ENCODE data around the gene VSTM1.
"Not testable (repeated sequence)": the region's sequence is repeated elsewhere in the genome, so short reads cannot be mapped to it uniquely, and the experiment has no call there.

The VSTM1 gene

GRCh38 chr19:54063350-54064116, at the start of gene VSTM1:
Gene VSTM1, minus strand, starts transcription at chr19:54063897. Its CDS starts 120 bp downstream, at chr19:54063777.
- DNase-seq = no peak

- no peak for DNase-seq
Observed at GRCh38 chr19:54109651-54110050, 46.0 kb upstream of the VSTM1 start.

- DNase-seq = no peak
Observed at GRCh38 chr19:54108496-54108895, 44.8 kb upstream of the VSTM1 start.

DNA sequence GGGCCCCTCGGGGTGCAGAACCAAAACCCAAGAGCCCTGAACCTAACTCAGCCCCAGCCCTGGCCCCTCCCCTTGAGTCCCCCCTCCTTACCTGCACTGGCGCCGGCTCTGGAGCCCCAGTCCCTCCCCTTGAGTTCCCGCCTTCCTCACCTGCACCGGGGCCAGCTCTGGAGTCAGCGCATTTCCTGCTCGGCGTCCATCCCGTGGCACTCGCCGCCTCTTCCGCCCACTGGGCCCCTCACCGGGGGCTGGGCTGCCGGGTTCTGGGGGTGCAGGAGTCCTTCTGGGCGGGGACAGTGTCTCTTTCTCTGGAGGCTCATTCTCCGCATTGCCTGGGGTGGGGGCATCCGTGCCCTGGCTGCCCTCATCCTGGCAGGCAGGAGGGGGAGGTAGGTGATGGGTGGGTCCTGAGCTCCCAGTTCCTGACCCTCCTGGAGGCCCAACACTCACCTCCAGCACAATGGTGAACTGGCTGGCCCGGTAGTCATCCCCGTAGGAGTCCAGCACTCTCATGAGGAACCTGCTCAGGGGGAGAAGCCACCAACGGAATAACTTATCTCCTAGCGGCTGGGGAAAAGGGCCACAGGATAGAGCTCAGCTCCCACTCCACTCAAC, 44.3 kb upstream of the VSTM1 start:
- DNase-seq = no peak

DNA sequence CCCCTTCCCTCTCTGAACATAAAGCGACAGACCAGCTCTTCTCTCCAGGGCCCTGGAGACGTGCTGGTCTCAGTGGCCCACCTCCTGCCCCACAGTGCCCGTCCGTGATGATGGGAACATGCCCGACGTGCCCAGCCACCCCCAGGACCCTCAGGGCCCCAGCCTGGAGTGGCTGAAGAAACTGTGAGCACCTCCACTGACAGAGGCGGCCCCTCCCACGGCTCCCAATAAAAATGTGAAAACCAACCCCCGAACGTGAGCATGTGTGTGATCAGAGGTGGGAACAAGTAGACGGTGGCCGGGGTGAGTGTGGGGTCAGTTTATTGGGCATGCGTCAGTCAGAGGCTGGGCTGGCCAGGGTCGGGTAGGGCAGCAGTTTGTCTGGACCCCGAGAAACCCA, 43.0 kb upstream of the VSTM1 start:
- DNase-seq = no peak

DNA sequence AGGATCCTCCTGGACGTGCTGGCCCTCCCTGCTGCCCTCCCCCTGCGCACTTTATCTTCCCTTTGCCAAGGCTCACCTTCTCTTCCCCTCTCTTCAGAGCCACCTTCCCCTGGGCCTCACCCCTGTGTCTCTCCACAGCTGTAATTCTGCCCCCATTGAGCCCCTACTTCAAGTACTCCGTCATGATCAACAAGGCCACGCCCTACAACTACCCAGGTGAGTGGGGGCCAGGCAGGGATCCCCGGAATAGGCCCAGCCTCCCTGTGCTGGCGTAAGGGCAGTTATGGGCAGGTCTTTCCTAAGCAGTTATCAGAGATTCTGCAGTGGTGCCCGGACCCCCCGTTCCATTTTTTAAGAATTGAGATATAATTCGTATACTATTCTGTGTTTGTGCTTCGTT, 42.1 kb upstream of the VSTM1 start:
- DNase-seq = no peak

GRCh38 chr19:54104998-54105715, 41.5 kb upstream of the VSTM1 start:
- DNase-seq = no peak

- DNase-seq = peak; percentile 99
Observed at GRCh38 chr19:54102421-54103169, 38.9 kb upstream of the VSTM1 start, which contains the start of gene NDUFA3. Gene NDUFA3, plus strand, starts transcription at chr19:54102855. Its CDS starts 24 bp downstream, at chr19:54102879.

DNA sequence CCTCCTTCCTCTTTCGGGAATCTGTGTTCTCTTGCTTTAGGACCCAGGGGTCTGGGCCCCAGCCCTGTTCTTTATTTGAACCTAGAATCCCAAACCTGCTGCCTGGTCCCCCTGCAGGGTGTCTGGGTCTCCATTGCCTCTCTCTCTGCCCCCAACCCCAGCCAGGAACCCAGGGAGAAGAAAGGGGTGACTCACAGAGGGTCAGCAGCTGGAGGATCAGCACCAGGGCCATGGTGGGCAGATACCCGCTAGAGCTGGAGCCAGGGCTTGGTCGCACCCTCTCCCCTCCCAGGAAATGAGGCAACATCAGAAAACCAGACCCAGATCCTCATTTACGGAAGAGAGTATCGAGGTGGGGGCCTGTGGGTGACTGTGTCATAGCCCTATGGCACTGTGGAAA, 36.9 kb upstream of the VSTM1 start, which contains the start of gene OSCAR:
OSCAR (minus strand) TSS at position 243 of the 400 bp plus-strand sequence; CDS start at position 232, 11 bp downstream.
- DNase-seq = no peak

DNA sequence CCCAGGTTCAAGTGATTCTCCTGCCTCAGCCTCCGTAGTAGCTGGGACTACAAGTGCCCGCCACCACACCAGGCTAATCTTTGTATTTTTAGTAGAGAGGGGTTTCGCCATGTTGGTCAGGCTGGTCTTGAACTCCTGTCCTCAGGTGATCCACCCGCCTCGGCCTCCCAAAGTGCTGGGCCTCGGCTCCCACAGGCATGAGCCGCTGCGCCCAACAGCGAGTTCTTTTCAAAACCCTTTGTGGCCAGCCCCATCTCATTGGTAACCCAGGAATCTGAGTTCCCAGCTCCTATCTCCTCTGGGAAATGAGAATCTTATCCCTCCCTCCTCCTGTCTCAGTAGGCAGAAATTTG, 36.2 kb upstream of the VSTM1 start:
- not testable (repeated sequence) for DNase-seq

DNA sequence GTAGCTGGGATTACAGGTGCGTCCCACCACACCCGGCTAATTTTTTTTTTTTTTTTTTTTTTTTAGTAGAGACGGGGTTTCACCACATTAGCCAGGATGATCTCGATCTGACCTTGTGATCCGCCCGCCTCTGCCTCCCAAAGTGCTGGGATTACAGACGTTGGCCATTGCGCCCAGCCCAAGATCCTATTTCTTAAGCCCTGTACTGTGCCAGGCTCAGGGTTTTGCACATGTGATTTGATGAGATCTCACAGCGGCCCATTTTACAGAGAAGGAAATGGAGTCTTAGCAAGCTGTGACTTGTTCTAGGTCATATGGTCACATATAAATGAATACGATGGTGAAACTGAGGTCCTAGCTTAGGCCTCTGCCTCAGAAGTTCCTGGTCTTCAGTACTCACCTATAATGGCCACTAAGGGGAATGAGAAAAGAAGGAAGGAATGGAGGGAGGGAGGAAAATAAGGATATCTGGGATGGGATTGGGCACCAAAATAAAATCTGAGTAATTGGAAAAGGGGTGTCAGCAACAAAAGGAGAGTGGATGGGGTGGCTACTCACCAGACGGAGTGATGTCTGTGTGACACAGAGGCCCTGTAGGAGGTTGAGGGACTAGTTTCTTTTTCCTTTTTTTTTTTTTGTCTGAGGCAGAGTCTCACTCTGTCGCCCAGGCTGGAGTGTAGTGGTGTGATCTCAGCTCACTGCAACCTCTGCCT, 35.6 kb upstream of the VSTM1 start:
- DNase-seq = no peak

DNA sequence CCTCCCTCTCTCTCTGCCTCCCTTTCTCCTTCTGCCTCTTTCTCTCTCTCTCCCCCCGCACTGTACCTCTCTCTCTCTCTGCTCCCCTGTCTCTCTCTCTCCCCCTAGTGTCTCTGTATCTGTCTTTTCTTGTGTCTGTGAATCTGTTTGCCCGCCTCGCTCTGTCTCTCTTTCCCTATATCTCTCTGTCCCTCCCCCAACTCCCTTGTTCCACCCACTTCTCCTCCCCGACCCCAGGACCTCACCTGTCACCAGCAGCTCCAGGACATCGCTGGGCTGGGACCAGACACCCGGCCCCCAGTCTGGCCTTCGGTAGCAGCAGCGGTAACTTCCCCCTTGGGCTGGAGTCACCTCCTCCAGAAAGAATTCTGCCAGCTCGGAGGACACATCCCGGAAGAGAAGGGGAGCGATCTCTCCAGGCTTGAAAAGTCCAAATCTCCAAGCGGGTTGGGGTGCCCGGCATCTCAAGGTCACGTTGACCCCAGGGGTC, 33.0 kb upstream of the VSTM1 start:
- peak; percentile 67 for DNase-seq

DNA sequence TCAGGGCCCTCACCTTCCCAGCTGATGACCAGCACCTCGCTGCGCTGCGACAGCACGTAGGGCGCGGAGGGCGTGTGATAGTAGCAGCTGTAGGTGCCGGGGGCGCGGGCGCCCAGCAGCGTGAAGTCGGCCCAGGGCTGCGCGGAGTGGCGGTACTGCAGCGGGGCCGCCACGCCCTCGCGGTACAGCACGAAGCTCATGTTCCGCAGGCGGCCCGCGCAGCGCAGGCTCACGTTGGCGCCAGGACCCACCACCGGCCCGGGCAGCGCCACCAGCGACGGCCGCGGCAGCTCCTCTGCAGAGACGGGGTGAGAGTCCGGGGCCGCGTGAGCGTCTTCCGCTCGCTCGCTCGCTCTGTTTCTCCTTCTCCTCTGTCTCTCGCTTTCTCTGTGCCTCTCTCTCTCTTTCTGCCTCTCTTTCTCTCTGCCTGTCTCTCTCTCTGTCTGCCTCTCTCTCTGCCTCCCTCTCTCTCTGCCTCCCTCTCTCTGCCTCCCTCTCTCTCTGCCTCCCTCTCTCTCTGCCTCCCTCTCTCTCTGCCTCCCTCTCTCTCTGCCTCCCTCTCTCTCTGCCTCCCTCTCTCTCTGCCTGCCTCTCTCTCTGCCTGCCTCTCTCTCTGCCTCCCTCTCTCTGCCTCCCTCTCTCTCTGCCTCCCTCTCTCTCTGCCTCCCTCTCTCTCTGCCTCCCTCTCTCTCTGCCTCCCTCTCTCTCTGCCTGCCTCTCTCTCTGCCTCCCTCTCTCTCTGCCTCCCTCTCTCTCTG, 32.3 kb upstream of the VSTM1 start:
- peak; percentile 51 for DNase-seq

DNA sequence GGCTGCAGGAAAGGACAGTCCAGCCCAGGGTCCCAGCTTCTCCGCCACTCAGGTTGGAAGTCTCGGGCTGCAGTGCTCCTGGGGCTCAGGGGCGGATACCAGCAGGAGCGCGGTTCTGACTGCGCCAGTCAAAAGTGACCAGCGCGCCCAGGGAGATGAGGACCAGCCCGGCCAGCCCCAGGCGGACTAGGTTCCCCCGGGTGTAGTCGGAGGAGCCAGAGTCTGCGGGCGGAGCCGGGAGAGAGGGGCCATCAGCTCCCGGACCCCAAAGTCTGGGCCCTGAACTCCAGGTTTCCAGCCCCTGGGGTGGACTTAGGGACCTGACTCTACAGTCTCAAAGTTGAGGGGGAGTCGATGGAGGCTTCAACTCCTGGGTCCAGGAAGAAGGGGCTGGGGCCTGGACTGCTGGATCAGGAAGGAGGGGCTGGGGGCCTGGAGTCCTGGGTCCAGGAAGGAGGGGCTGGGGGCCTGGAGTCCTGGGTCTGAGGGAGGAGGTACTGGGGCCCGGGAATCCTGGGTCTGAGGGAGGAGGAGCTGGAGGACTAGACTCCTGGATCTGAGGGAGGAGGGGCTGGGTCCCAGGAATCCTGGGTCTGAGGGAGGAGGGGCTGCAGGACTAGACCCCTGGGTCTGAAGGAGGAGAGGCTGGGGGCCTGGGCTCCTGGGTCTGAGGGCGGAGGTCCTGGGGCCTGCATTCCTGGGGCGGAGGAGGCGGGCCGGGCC, 31.6 kb upstream of the VSTM1 start:
- no peak for DNase-seq

GRCh38 chr19:54094426-54095000, 30.8 kb upstream of the VSTM1 start:
- no peak for DNase-seq

- no peak for DNase-seq
Observed at GRCh38 chr19:54084410-54084809, 20.7 kb upstream of the VSTM1 start.

- DNase-seq = no peak
Observed at GRCh38 chr19:54081032-54081431, 17.3 kb upstream of the VSTM1 start, which contains the start of gene TARM1. Gene TARM1, minus strand, starts transcription at chr19:54081365. Its CDS starts 25 bp downstream, at chr19:54081340.

- peak; percentile 47 for DNase-seq
Observed at GRCh38 chr19:54077334-54077733, 13.6 kb upstream of the VSTM1 start.

- no peak for DNase-seq
Observed at GRCh38 chr19:54074851-54075250, 11.2 kb upstream of the VSTM1 start.

DNA sequence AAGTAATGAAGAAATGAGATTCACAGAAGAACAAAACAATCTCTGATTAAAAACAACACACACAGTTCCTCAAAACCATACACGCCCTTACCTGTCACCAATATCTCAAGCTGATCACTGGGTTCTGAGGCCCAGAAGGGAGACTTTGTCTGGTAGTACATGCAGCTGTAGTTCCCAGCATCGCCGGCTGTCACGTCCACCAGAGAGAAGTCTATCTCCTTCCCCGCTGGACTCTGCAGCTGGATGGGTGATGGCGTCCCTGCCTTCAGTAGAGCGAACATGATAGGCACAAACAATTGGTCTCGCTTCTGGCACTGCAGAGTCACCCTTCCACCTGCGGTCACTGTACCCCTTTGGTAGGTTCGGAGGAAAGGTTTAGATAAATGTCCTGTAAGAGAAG, 10.1 kb upstream of the VSTM1 start:
- DNase-seq = no peak
